GM04504 (cell line): ENCODE data around the gene NAA60.
"Not testable (repeated sequence)": the region's sequence is repeated elsewhere in the genome, so short reads cannot be mapped to it uniquely, and the experiment has no call there.

Experiments used
- DNase-seq: peaks from one replicate; pipeline ENCODE4 v3.0.0-alpha.2; 2012; ENCODE audit warnings: low read depth

NAA60 gene

GRCh38 chr16:3484318-3485096, 41.0 kb downstream of the NAA60 start:
- no peak for DNase-seq

GRCh38 chr16:3485097-3485745, 41.7 kb downstream of the NAA60 start:
- no peak for DNase-seq

- no peak for DNase-seq
These were observed 42.5 kb downstream of the NAA60 start for GRCh38 chr16:3485821-3486505.

DNA sequence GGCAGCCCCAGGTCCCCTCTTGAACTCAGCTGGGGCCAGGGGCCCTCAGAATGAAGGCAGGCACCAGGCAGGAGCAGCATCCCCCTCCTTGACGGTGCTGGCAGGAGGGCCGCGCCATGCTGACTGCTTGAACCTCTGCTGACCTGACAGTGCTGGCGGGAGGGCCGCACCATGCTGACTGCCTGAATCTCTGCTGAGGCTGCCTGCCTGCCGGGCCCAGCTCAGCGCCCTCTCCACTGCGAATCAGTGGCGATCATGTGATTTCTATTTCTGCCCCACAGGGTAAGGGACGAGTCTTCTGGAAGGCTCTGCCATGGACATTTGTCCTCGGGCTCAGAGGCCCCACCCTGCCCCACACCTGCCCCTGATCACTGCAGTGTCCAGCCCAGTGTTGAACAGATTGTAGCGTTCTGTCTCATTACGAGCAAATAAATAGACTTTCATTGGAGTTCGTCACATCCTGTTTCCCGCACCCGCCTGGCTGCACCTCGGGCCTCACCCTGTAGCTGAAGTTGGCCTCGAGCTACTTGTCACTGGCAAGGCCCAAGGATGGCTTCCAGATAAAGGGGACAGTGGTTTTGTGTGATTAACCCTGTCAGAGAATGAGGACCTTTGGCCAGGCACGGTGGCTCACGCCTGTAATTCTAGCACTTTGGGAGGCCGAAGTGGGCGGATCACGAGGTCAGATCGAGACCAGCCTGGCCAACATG, 43.2 kb downstream of the NAA60 start:
- DNase-seq: no peak

GRCh38 chr16:3487521-3488410, 44.3 kb downstream of the NAA60 start:
- DNase-seq: no peak

DNA sequence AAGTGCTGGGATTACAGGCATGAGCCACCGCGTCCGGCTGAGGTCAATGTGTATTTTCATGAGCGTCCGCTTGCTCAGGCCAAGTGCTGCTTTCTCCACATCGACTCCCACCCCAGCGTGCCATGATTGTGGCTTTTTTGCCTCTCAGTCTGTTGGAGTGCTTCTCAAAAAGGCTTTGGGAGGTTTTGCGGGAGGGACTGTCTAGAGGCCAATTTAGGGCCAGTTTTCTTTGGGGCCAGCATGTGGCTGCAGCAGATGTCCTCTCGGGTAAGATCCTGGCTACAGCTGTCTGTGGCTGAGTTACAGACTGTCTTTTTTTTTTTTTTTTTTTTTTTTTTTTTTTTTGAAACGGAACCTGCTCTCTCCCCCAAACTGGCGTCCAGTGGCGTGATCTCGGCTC, 45.3 kb downstream of the NAA60 start:
- no peak for DNase-seq

DNA sequence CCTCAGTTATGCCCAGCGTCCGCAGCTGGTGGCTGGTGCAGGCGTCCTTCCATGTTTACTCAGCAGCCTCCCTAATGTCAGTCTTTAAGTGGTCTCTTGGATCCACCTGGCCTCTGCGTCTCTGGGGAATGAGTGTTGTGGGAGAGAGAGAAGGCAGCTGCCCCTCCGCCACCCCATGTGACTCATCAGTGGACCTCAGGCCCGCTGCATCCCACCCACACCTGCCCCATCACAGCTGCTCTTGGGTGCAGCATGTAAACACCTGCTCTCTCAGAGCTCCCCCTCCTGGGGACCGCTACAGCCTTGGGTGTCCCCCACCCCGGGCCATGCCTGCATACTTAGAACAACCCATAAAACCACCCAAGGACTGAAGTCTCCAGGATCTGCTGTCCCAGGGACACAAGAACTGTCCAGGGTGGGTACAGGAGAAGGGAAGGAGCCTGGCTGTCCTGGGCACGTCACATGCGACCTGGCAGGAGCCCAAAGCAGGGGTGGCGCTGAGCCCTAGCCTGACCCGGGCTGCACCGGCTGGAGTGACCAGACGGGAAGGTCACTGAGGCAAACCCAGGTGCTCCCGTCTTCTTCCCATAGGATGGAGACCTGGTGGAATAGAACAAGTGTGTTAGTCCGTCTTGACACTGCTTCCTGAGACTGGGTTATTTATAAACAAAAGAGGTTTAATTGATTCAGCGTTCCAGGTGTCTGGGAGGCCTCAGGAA, 47.6 kb downstream of the NAA60 start:
- DNase-seq: no peak

- no peak for DNase-seq
These were observed 48.9 kb downstream of the NAA60 start for GRCh38 chr16:3492356-3492755.

DNA sequence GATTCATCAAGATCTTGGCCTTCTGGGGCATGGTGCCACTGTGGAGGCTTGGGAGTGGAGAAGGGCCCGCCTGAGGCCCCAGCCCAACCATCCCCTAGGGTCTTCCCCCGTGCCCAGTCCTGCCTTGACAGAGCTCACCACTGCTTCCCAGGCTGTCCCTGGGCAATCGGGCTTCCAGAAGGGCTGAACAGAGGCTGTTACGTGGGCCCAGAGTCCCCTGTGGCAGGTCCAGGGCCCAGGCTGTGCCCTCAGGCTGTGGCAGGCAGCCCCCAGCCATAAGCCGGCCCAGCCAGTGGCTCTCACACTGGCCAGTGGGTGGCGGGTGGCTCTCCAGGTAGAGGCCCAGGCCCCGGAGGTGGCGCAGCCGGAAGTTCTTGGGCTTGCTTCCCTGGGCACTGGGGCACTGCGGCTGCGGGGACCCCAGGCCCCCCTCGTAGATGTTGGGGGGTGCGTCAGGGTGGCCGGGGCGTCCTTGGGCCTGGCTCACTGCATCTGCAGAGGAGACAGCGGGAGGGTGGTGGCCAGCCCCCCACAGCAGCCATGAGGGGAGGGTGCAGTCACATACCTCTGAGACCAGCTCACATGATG, 51.0 kb downstream of the NAA60 start:
- no peak for DNase-seq

DNA sequence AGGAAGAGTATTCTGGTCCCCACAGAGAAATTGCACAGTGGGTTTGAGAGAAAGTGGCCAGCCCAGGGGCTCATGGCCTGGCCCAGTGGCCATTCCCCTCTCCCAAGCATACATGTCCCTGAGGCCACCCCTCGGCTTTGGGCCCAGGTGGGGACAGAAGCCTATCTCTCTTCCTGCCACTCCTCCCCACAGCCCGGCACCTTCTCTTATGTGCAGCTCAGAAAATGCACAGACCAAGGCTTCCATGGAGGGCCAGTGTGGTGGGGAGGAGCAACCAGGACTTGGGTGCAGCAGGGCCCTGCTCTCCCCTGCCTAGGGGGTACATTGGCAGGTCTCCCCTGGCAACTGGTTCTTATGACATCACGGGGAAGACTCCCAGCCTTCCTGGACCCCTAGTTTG, 51.7 kb downstream of the NAA60 start, which contains the start of gene C16orf90:
Gene C16orf90, minus strand, starts transcription at position 314 of the 400 bp plus-strand sequence. Its CDS starts 68 bp downstream, at position 246.
- DNase-seq: no peak

DNA sequence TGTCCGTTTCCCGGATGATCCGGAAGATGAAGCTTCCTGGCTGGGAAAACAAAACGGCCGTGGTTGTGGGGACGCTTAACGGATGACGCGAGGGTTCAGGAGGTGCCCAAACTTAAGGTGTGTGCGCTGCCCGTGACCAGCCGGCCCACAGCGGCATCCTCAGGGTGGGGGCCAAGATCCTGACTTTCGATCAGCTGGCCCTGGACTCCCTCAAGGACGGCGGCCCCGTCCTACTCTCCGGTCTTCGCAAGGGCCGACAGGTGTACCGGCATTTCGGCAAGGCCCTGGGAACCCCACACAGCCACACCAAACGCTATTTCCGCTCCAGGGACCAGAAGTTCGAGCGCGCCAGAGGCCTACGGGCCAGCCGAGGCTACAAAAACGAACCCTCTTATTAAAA, 52.9 kb downstream of the NAA60 start:
- no peak for DNase-seq

- no peak for DNase-seq
These were observed 54.3 kb downstream of the NAA60 start for GRCh38 chr16:3497771-3498170.

DNA sequence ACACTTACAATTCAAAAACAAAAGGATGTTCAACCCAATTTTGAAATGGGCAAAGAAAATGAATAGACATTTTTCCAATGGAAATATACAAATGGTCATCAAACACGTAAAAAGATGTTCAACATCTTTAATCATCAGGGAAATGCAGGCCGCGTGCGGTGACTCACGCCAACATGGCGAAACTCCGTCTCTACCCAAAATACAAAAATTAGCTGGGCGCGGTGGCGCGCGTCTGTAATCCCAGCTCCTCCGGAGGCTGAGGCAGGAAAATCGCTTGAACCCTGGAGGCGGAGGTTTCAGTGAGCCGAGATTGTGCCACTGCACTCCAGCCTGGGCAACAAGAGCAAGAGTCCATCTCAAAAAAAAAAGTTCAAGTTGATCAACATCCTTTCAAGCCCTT, 55.5 kb downstream of the NAA60 start:
- no peak for DNase-seq

DNA sequence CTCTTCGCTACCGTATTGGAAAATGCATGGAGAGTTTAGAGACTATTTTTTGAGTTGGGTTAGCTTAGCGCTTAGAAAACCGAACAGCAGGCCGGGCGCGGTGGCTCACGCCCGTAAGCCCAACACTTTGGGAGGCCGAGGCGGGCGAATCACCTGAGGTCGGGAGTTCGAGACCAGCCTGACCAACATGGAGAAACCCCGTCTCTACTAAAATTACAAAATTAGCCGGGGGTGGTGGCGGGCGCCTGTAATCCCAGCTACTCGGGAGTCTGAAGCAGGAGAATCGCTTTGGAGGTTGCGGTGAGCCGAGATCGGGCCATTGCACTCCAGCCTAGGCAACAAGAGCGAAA, 57.9 kb downstream of the NAA60 start:
- DNase-seq: not testable (repeated sequence)

DNA sequence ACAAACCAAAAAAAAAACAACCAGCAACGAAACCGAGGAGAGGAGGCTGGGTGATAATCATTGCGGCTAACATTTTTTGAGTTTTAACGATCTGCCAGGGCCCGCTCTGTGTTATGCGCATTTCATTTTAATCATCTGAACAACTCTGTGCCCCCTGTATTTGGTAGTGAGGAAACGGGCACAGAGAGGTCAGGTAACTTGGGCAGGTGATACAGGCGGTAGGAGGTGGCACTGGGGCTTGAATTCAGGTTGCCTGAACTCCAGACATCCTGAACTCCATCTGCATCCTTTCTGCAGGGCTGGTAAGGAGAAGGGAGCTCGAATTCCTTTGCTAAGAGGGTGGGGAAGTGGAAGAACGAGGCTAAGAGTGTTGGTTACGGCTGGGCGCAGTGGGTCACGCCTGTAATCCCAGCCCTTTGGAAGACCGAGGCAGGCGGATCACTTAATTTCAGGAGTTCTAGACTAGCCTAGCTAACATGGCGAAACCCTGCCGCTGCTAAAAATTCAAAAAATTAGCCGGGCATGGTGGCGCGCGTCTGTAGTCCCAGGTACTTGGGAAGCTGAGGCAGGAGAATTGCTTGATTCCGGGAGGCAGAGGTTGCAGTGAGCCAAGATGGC, 58.4 kb downstream of the NAA60 start:
- DNase-seq: no peak

DNA sequence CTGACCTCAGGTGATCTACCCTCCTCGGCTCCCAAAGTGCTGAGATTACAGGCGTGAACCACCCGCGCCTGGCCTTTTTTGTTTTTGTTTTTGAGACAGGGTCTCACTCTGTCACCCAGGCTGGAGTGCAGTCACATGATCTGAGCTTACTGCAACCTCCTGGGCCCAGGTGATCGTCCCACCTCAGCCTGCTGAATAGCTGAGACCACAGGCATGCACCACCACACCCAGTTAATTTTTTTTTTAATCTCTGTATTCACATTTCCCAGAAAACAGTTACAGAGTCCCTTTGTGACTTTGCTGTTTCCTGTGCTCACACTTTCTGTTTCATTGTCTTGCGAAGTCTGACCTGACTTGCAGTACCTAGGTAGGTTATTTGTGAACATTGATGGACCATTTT, 60.0 kb downstream of the NAA60 start:
- DNase-seq: no peak

- no peak for DNase-seq
These were observed 65.3 kb downstream of the NAA60 start for GRCh38 chr16:3508736-3509135.

DNA sequence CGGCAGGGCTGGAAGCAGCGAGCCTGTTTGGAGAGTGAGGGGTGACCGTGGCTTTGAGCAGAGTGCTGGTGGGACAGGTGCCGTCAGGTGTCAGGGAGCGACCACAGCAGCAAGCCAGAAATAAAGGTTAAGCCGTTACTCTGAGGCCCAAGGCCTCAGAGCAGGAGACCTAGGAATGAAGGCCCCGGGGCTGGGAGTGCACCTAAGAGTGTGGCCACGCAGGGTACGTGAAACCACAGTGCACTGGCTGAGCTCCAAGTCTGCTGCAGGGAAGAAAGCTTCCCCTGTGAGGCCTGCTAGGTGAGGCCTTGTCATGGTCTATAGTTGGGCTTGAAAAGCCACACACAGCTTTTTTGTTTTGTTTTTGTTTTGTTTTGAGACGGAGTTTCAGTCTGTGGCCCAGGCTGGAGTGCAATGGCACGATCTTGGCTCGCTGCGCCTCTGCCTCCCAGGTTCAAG, 66.0 kb downstream of the NAA60 start:
- DNase-seq: no peak

DNA sequence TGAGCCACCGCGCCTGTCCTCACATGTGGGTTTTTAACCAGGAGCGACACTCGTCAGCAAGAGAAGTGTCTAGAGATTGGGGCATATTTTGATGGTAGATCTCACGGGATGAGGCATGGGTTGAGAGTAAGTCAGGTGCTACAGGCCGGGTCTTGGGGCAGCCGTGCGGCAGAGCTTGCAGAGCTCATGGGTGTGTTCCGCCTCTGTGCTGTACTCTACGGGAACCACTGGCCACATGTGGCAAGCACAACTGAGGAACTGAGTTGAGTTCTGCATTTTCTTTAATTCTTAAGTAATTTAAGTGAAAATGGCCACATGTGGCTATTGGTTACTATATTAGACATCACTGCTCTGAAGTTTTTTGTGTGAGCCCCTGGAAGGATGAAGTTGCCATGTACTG, 66.9 kb downstream of the NAA60 start:
- no peak for DNase-seq
